HL-60 (cell line): Measurements from ENCODE around the gene HPCAL4.

Source experiments
- POLR2AphosphoS5 ChIP-seq: IDR thresholded peaks from 2 replicates; pipeline ENCODE4 v1.6.1; 2012; ENCODE audit warnings: low read depth
- TF ChIP-seq, protein P1 (sequence below): IDR thresholded peaks from one replicate; pipeline ENCODE4 v1.5.1; 2011; ENCODE audit warnings: low read length, control low read depth, inconsistent platforms; ENCODE audit not compliant: insufficient read depth
- TF ChIP-seq, protein P2 (sequence below): IDR thresholded peaks from 2 replicates; pipeline ENCODE4 v1.6.1; 2012; ENCODE audit warnings: low read depth; ENCODE audit not compliant: insufficient replicate concordance

DNA sequence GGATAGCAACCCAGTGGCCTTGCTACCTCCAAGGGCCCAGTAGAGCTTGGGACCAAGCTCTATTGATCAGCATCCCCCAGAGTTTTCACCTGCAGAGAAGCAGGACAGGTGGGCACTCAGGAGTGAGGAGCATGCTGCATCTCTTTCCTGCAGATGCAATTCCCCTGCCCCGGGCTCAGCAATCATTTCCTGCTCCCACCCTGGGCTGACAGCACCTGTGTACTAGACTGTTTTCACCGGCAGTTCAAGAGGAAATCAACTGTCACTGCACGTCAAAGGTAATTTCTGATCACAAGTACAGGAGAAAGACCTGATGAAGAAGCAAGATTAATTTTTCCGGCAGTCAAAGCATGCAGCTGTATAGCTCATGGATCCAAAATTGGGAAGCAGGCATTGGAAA is 10.5 kb downstream of the HPCAL4 start:
- TF ChIP-seq, protein P1, sequence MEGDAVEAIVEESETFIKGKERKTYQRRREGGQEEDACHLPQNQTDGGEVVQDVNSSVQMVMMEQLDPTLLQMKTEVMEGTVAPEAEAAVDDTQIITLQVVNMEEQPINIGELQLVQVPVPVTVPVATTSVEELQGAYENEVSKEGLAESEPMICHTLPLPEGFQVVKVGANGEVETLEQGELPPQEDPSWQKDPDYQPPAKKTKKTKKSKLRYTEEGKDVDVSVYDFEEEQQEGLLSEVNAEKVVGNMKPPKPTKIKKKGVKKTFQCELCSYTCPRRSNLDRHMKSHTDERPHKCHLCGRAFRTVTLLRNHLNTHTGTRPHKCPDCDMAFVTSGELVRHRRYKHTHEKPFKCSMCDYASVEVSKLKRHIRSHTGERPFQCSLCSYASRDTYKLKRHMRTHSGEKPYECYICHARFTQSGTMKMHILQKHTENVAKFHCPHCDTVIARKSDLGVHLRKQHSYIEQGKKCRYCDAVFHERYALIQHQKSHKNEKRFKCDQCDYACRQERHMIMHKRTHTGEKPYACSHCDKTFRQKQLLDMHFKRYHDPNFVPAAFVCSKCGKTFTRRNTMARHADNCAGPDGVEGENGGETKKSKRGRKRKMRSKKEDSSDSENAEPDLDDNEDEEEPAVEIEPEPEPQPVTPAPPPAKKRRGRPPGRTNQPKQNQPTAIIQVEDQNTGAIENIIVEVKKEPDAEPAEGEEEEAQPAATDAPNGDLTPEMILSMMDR = no peak
- TF ChIP-seq, protein P2, sequence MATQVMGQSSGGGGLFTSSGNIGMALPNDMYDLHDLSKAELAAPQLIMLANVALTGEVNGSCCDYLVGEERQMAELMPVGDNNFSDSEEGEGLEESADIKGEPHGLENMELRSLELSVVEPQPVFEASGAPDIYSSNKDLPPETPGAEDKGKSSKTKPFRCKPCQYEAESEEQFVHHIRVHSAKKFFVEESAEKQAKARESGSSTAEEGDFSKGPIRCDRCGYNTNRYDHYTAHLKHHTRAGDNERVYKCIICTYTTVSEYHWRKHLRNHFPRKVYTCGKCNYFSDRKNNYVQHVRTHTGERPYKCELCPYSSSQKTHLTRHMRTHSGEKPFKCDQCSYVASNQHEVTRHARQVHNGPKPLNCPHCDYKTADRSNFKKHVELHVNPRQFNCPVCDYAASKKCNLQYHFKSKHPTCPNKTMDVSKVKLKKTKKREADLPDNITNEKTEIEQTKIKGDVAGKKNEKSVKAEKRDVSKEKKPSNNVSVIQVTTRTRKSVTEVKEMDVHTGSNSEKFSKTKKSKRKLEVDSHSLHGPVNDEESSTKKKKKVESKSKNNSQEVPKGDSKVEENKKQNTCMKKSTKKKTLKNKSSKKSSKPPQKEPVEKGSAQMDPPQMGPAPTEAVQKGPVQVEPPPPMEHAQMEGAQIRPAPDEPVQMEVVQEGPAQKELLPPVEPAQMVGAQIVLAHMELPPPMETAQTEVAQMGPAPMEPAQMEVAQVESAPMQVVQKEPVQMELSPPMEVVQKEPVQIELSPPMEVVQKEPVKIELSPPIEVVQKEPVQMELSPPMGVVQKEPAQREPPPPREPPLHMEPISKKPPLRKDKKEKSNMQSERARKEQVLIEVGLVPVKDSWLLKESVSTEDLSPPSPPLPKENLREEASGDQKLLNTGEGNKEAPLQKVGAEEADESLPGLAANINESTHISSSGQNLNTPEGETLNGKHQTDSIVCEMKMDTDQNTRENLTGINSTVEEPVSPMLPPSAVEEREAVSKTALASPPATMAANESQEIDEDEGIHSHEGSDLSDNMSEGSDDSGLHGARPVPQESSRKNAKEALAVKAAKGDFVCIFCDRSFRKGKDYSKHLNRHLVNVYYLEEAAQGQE = no peak
- no peak for TF ChIP-seq POLR2AphosphoS5
